AG04449 (cell line): ENCODE results near the gene TTC4.

Source experiments
- CTCF ChIA-PET: fragments of 350-600 bp; formaldehyde crosslinking; extraction: SDS; loops from one replicate; lab custom pipeline; 2021; ENCODE audit warnings: antibody characterized with exemption; lab: Yijun Ruan, JAX
- POLR2A ChIA-PET: fragments of 400-600, 350-600 bp; formaldehyde crosslinking; extraction: SDS; loops from one replicate; lab custom pipeline; 2020; ENCODE audit warnings: antibody characterized with exemption, inconsistent platforms; lab: Yijun Ruan, JAX
- DNase-seq: peaks from one replicate; pipeline ENCODE4 v3.0.0-alpha.2; 2010; ENCODE audit warnings: low read depth, low spot score
- H3K4me3 ChIP-seq: 2 replicates; pipeline ENCODE4 v1.5.1; 2011; ENCODE audit warnings: low read depth, mild to moderate bottlenecking, control low read depth, low read length
- TF ChIP-seq, protein P1 (sequence below): IDR thresholded peaks from one replicate; pipeline ENCODE4 v1.5.1; 2011; ENCODE audit warnings: mild to moderate bottlenecking, moderate library complexity, low read length, control low read depth, inconsistent platforms; ENCODE audit not compliant: insufficient read depth; ENCODE audit errors: missing control alignments

Gene TTC4

DNA sequence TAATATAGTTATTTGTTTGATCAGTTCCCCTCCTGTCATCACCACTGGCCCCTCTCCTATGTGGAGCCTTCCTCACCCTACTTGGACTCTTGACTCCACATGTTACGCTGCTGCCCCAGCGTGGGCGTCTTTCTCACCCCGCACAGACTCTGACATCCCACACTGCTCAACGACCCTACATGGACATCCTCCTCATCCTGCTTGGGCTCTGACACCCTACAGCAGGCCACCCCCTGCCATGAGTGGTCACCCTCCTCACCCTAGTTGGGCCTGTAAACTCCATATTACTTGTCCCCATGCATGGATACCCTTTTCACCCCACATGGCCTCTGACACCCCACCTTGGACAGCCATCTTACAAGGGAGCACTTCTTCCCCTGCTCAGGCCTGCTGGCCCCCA lies 21.0 kb downstream of the TTC4 start:
- H3K4me3 ChIP-seq = no peak overlapping the region
- CTCF ChIA-PET = no interaction called here
- TF ChIP-seq, protein P1, sequence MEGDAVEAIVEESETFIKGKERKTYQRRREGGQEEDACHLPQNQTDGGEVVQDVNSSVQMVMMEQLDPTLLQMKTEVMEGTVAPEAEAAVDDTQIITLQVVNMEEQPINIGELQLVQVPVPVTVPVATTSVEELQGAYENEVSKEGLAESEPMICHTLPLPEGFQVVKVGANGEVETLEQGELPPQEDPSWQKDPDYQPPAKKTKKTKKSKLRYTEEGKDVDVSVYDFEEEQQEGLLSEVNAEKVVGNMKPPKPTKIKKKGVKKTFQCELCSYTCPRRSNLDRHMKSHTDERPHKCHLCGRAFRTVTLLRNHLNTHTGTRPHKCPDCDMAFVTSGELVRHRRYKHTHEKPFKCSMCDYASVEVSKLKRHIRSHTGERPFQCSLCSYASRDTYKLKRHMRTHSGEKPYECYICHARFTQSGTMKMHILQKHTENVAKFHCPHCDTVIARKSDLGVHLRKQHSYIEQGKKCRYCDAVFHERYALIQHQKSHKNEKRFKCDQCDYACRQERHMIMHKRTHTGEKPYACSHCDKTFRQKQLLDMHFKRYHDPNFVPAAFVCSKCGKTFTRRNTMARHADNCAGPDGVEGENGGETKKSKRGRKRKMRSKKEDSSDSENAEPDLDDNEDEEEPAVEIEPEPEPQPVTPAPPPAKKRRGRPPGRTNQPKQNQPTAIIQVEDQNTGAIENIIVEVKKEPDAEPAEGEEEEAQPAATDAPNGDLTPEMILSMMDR = no peak
- no peak for DNase-seq
- POLR2A ChIA-PET = no interaction called here

DNA sequence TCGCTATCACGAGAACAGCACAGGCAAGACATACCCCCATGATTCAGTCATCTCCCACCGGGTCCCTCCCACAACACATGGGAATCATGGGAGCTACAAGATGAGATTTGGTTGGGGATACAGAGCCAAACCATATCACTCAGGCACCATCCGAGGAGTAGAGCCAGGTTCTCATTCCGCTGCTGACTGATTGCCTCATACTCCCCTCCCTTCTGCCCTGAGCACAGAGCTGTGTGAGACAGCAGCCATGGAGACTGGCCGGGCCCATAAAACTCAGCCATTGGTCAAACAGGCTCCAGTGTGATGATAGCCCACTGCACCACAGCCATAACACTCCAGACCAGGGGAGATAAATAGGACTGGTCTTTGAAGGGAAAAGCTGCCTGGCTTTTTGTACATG lies 22.6 kb downstream of the TTC4 start:
- H3K4me3 ChIP-seq = no peak overlapping the region
- POLR2A ChIA-PET = no interaction called here
- TF ChIP-seq, protein P1 = no peak
- CTCF ChIA-PET = no interaction called here
- no peak for DNase-seq

DNA sequence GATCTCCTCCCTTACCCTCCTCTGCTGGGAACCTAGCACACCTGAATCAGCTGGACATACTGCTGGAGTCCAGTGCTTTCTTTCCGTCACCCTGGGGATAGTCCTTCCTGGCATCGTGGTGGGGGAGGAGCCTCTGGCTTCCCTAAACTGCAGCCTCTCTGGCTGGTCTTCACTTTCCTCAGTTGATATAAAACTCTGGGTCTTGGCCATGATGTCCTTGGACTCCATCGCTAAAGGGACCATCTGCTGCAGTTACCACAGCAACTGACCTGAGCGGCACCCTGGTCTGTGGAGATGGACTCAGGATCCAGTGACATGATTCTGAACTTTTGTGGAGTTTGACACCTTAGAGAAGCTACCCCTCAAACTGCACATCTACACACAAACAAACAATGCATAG lies 25.9 kb downstream of the TTC4 start:
- CTCF ChIA-PET = no interaction called here

DNA sequence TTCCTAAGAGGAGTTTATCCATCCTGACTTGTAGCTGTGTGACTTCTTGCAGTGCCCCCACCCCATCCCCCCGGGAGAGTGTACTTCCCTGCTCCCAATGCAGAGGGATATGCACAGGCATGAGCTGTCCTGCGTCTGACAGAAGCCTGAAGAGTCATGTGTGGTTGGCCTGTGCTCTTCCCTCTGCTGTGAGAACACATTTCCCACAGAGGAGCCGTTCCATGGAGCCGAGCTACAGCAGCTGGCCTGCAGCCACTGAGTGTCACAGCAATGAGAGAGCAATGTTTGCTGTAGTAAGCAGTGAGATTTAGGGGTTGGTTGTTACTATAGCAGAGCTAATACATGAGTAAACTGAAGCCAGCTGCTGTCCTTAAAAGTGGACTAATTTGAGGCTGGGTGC lies 26.6 kb downstream of the TTC4 start:
- CTCF ChIA-PET = interaction anchor here (1.1 kb wide), 1 partner anchor 14 kb away, joined by 3 read pairs; no protein-coding TSS in a partner anchor
- no peak overlapping the region for H3K4me3 ChIP-seq
- no peak for DNase-seq
- POLR2A ChIA-PET = no interaction called here
- TF ChIP-seq, protein P1 = no peak

More for the DNA sequence above, 25.9 kb downstream of the TTC4 start:
- DNase-seq = no peak
- no peak overlapping the region for H3K4me3 ChIP-seq
- POLR2A ChIA-PET = no interaction called here
- TF ChIP-seq, protein P1 = no peak

DNA sequence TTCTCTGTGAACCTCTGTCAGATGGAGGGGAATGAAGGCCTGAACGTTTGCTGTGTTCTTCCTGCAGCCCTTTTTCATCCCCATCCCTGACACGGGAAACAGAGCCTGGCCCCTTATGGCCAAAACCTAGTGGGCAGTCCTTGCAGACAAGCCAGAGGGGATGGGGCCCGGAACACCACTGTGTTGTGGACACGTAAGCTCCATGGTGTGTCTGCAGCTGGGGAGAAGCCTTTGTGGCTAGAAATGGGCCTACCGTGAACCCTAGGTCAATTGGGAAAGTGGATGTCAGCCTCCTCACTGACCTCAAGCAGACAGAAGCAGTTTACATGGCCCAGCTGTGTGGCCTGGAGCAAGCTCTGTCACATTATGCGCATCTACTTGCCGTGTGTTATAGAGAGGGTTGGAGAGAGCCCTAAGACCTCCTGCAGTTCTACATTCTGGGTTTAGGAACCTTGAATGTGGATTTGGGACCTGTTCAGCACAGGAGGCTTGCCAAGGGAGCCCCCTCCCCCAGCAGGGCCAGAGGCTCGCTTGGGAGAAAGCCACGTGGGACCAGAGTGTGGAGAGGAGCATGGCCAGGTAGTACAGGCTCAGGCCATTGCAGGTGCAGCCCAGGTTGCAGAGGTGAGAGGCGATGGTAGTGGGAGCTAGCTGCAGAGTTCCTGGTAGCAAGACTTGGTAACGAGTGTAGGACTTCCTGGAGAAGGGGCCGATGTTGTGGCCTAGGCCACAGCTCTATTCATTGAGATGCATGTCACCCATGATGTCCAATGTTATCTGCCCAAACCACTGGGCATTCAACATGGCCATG lies 28.0 kb downstream of the TTC4 start:
- ChIA-PET POLR2A (no interaction called here), CTCF (interaction anchor here (1.1 kb wide), 1 partner anchor 13 kb away, joined by 3 read pairs; no protein-coding TSS in a partner anchor)
- no peak overlapping the region for H3K4me3 ChIP-seq
- no peak for DNase-seq
- TF ChIP-seq, protein P1 = no peak

DNA sequence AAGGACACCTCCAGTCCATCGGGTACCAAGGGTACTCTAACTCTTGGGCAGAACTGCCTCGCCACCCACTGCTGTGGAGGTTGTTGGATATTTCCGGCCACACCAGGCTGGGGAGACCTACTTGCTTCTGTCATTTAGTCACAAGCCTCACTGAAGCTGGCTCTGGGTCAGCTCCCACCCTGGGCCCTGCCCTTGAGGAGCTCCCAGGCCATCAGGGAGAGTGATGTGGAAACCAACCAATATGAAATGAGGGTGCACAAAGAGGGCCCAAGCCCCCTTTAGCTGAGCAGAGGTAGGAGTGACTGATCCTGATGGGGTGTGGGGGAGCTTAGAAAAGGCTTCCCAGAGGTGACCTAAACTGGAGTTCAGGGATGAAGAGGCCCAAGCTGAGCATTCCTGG lies 29.0 kb downstream of the TTC4 start:
- ChIA-PET CTCF (no interaction called here), POLR2A (no interaction called here)
- TF ChIP-seq, protein P1 = no peak
- no peak overlapping the region for H3K4me3 ChIP-seq
- no peak for DNase-seq
